ENCODE data around the gene RBP2.

RBP2 gene

DNA sequence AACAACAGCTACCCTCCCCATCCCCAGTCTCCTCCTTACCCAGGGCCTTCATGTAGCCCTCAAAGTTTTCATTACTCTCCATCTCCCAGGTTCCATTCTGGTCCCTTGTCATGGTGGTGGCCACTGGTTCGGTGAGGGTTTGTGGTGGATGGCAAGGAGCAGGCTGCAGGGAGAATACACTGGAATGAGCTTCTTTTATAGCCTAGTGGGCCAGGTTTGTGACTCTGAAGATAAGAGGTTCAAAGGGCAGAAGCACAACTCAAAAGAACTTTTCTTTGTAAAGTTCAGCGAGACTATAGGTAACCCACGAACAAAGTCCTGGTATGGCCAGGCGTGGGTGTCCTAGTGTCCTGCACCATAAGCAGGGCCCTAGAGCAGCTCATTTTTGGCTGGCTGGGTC lies at the start of gene RBP2:
Gene RBP2, minus strand, starts transcription at position 169 of the 400 bp plus-strand sequence. Its CDS starts 57 bp downstream, at position 112.
- TF ChIP-seq, protein P1, sequence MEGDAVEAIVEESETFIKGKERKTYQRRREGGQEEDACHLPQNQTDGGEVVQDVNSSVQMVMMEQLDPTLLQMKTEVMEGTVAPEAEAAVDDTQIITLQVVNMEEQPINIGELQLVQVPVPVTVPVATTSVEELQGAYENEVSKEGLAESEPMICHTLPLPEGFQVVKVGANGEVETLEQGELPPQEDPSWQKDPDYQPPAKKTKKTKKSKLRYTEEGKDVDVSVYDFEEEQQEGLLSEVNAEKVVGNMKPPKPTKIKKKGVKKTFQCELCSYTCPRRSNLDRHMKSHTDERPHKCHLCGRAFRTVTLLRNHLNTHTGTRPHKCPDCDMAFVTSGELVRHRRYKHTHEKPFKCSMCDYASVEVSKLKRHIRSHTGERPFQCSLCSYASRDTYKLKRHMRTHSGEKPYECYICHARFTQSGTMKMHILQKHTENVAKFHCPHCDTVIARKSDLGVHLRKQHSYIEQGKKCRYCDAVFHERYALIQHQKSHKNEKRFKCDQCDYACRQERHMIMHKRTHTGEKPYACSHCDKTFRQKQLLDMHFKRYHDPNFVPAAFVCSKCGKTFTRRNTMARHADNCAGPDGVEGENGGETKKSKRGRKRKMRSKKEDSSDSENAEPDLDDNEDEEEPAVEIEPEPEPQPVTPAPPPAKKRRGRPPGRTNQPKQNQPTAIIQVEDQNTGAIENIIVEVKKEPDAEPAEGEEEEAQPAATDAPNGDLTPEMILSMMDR (IDR thresholded peaks at IDR 0.05; ENCODE audit: low read length): no peak
- TF ChIP-seq EZH2 (IDR thresholded peaks at IDR 0.05; ENCODE audit: borderline replicate concordance, low read length): no peak
- H3K4me2 ChIP-seq (ENCODE audit: low read length): no peak within 1 kb of the TSS

DNA sequence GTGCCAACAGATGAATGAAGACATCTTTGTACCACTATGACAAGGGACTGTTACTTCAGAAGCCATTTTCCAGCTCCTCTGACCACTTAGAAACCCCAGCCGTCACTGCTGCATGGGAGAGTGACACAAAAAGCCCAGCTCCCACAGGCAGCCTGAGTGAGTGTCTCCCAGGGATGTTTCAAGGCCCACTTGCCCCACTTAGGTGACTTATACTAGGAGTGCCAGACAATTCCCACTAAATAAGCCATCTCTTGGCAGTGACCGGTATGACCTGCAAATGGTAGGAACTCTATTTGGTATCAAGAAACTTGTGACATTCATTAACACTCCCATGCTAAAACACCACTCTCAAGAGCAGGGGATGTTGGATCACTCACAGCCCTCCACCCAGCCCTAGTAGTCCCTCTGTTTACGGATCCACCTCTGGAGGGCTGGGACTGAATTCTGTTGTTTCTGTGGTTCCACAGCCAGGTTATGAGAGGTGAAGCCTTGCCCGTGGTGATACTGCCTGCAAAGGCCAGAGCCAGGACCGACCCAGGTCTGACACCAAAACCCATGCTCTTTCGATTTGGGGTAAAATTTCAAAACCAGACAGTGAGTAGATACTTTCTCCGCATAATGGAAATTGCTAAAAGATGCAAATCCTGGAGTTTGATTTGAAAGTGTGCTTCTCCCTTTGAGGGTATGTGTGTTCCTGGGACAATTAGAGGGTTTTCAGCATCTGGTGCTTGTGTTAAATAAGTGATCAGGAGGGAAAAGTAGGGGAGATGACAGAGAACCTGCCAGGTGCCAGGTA lies 48.7 kb upstream of the RBP2 start:
- no peaks in the 10 kb centered on the region for H3K9me2 ChIP-seq (ENCODE audit: low read depth, low read length)
- no peaks in the 10 kb centered on the region for H3K79me2 ChIP-seq (ENCODE audit: insufficient read depth, low read length)
- no peaks in the 10 kb centered on the region for H3K4me1 ChIP-seq (ENCODE audit: insufficient read depth, low read length, severe bottlenecking)
- no peak for TF ChIP-seq EZH2 (IDR thresholded peaks at IDR 0.05; ENCODE audit: borderline replicate concordance, low read length)
- TF ChIP-seq, protein P1 (IDR thresholded peaks at IDR 0.05; ENCODE audit: low read length): no peak
- no peak overlapping the region for H3K9ac ChIP-seq (ENCODE audit: low read length)
- H3F3A ChIP-seq (ENCODE audit: insufficient read depth, low read length): no peaks in the 10 kb centered on the region
- no peaks in the 10 kb centered on the region for H3K27me3 ChIP-seq (ENCODE audit: insufficient read depth, low read length)
- H2AFZ ChIP-seq (ENCODE audit: low read length): no peak overlapping the region
- H3K27ac ChIP-seq (ENCODE audit: low read depth, low read length, poor library complexity, severe bottlenecking): no peak overlapping the region
- H4K20me1 ChIP-seq (ENCODE audit: insufficient read depth, low read length): no peaks in the 10 kb centered on the region
- H3K9me3 ChIP-seq (ENCODE audit: low read length): no peaks in the 10 kb centered on the region
- no peak overlapping the region for H3K4me2 ChIP-seq (ENCODE audit: low read length)
- H3K36me3 ChIP-seq (ENCODE audit: insufficient read depth, low read length): no peaks in the 10 kb centered on the region
- H3K4me3 ChIP-seq (ENCODE audit: low read depth, low read length, poor library complexity, severe bottlenecking): no peak overlapping the region

More for the DNA sequence above, at the start of gene RBP2:
- H3K9me2 ChIP-seq (ENCODE audit: low read depth, low read length): no peaks in the 10 kb centered on the region
- no peak within 1 kb of the TSS for H3K9ac ChIP-seq (ENCODE audit: low read length)
- no peaks in the 10 kb centered on the region for H4K20me1 ChIP-seq (ENCODE audit: insufficient read depth, low read length)
- no peaks in the 10 kb centered on the region for H3K27me3 ChIP-seq (ENCODE audit: insufficient read depth, low read length)
- H3K9me3 ChIP-seq (ENCODE audit: low read length): no peaks in the 10 kb centered on the region
- no peaks in the 10 kb centered on the region for H3F3A ChIP-seq (ENCODE audit: insufficient read depth, low read length)
- H2AFZ ChIP-seq (ENCODE audit: low read length): no peak within 1 kb of the TSS
- no peaks in the 10 kb centered on the region for H3K4me1 ChIP-seq (ENCODE audit: insufficient read depth, low read length, severe bottlenecking)
- H3K36me3 ChIP-seq (ENCODE audit: insufficient read depth, low read length): no peaks in the 10 kb centered on the region
- H3K27ac ChIP-seq (ENCODE audit: low read depth, low read length, poor library complexity, severe bottlenecking): no peak within 1 kb of the TSS
- no peaks in the 10 kb centered on the region for H3K79me2 ChIP-seq (ENCODE audit: insufficient read depth, low read length)
- H3K4me3 ChIP-seq (ENCODE audit: low read depth, low read length, poor library complexity, severe bottlenecking): no peak within 1 kb of the TSS

DNA sequence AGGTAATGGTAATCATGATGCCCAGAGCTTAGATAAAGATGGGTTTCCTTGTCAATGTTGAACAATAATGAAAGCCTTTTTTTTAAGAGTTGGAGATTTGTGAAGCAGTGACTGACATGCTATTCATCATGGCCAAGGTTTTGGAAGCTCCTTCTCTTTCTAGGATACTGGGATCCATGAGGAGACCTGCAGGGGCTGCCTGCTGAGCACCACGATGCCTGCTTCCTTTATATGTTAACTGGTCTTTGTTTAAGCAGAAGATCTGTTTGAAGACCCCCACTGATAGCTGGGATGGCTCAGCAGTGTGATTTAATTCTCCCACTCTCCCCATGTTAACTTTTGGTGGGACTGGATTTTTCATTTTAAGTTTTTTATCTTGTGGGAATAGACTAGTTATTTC lies 47.4 kb upstream of the RBP2 start:
- H3K9ac ChIP-seq (ENCODE audit: low read length): no peak overlapping the region
- H3K27me3 ChIP-seq (ENCODE audit: insufficient read depth, low read length): no peaks in the 10 kb centered on the region
- no peaks in the 10 kb centered on the region for H3F3A ChIP-seq (ENCODE audit: insufficient read depth, low read length)
- no peak overlapping the region for H2AFZ ChIP-seq (ENCODE audit: low read length)
- H3K9me3 ChIP-seq (ENCODE audit: low read length): no peaks in the 10 kb centered on the region
- no peaks in the 10 kb centered on the region for H3K9me2 ChIP-seq (ENCODE audit: low read depth, low read length)
- no peaks in the 10 kb centered on the region for H3K36me3 ChIP-seq (ENCODE audit: insufficient read depth, low read length)
- no peak overlapping the region for H3K4me2 ChIP-seq (ENCODE audit: low read length)
- no peaks in the 10 kb centered on the region for H3K4me1 ChIP-seq (ENCODE audit: insufficient read depth, low read length, severe bottlenecking)
- H3K27ac ChIP-seq (ENCODE audit: low read depth, low read length, poor library complexity, severe bottlenecking): no peak overlapping the region
- no peaks in the 10 kb centered on the region for H3K79me2 ChIP-seq (ENCODE audit: insufficient read depth, low read length)
- TF ChIP-seq EZH2 (IDR thresholded peaks at IDR 0.05; ENCODE audit: borderline replicate concordance, low read length): no peak
- TF ChIP-seq, protein P1 (IDR thresholded peaks at IDR 0.05; ENCODE audit: low read length): no peak
- no peak overlapping the region for H3K4me3 ChIP-seq (ENCODE audit: low read depth, low read length, poor library complexity, severe bottlenecking)
- H4K20me1 ChIP-seq (ENCODE audit: insufficient read depth, low read length): no peaks in the 10 kb centered on the region
